Parathyroid adenoma (tissue), 2 donors: Measurements from ENCODE around the gene IFITM1.
"Not testable (repeated sequence)": the region's sequence is repeated elsewhere in the genome, so short reads cannot be mapped to it uniquely, and the experiment has no call there.

ENCODE experiments used
- H2AFZ ChIP-seq: fragments of 300-600 bp; sonication (generic); one replicate; pipeline ENCODE4 v1.7.0; 2017; ENCODE audit warnings: antibody characterized with exemption, mild to moderate bottlenecking
- H3K27ac ChIP-seq: fragments of 300-600 bp; sonication (generic); one replicate; pipeline ENCODE4 v1.7.0; 2017
- H3K27me3 ChIP-seq: fragments of 300-600 bp; sonication (generic); one replicate; pipeline ENCODE4 v1.7.0; 2017; ENCODE audit warnings: low read length; ENCODE audit not compliant: control insufficient read depth, insufficient read depth
- H3K36me3 ChIP-seq: fragments of 300-600 bp; sonication (generic); one replicate; pipeline ENCODE4 v1.7.0; 2017; ENCODE audit warnings: low read length; ENCODE audit not compliant: control insufficient read depth, insufficient read depth
- H3K4me1 ChIP-seq: fragments of 300-600 bp; sonication (generic); one replicate; pipeline ENCODE4 v1.7.0; 2017; ENCODE audit warnings: control low read depth
- H3K4me2 ChIP-seq: fragments of 300-600 bp; sonication (generic); one replicate; pipeline ENCODE4 v1.7.0; 2017; ENCODE audit warnings: low read length
- H3K4me3 ChIP-seq: fragments of 300-600 bp; sonication (generic); one replicate; pipeline ENCODE4 v1.7.0; 2017; ENCODE audit warnings: low read depth, low read length
- H3K79me2 ChIP-seq: fragments of 300-600 bp; sonication (generic); one replicate; pipeline ENCODE4 v1.7.0; 2017; ENCODE audit warnings: control low read depth
- H3K9ac ChIP-seq: fragments of 300-600 bp; sonication (generic); one replicate; pipeline ENCODE4 v1.7.0; 2017; ENCODE audit warnings: mild to moderate bottlenecking
- H3K9me3 ChIP-seq: fragments of 300-600 bp; sonication (generic); one replicate; pipeline ENCODE4 v1.7.0; 2017; ENCODE audit warnings: low read length; ENCODE audit not compliant: control insufficient read depth
- CTCF ChIP-seq: fragments of 300-600 bp; sonication (generic); IDR thresholded peaks from one replicate; pipeline ENCODE4 v1.7.0; 2017; ENCODE audit warnings: antibody characterized with exemption, mild to moderate bottlenecking
- donor health status: primary hyperparathyroidism.

Gene IFITM1

GRCh38 chr11:327581-327923, 13.7 kb downstream of the IFITM1 start:
- Histone ChIP-seq H3K4me2 (peak overlapping the region; percentile 51), H3K27me3 (no peaks in the 10 kb centered on the region), H3K36me3 (no peaks in the 10 kb centered on the region), H3K9me3 (no peaks in the 10 kb centered on the region), H3K79me2 (no peaks in the 10 kb centered on the region), H3K4me3 (no peak overlapping the region), H3K27ac (peak overlapping the region; percentile 83), H2AFZ (peak overlapping the region; percentile 50), H3K4me1 (no peaks in the 10 kb centered on the region), H3K9ac (no peak overlapping the region)
- TF ChIP-seq CTCF, result no peak

GRCh38 chr11:328012-328411, 14.2 kb downstream of the IFITM1 start:
- no peaks in the 10 kb centered on the region for H3K27me3 ChIP-seq
- no peaks in the 10 kb centered on the region for H3K79me2 ChIP-seq
- no peak overlapping the region for H2AFZ ChIP-seq
- H3K4me3 ChIP-seq, result no peak overlapping the region
- H3K36me3 ChIP-seq, result no peaks in the 10 kb centered on the region
- TF ChIP-seq CTCF, result no peak
- no peaks in the 10 kb centered on the region for H3K4me1 ChIP-seq
- no peak overlapping the region for H3K27ac ChIP-seq
- H3K4me2 ChIP-seq, result no peak overlapping the region
- H3K9me3 ChIP-seq, result no peaks in the 10 kb centered on the region
- H3K9ac ChIP-seq, result no peak overlapping the region

GRCh38 chr11:328516-329100, 14.8 kb downstream of the IFITM1 start:
- H3K36me3 ChIP-seq, H2AFZ ChIP-seq, H3K27me3 ChIP-seq, H3K4me1 ChIP-seq, H3K27ac ChIP-seq, H3K79me2 ChIP-seq, H3K4me3 ChIP-seq, H3K4me2 ChIP-seq, H3K9ac ChIP-seq, H3K9me3 ChIP-seq: not testable (repeated sequence)

- no peaks in the 10 kb centered on the region for H3K36me3 ChIP-seq
- no peaks in the 10 kb centered on the region for H3K79me2 ChIP-seq
- no peak overlapping the region for H3K4me3 ChIP-seq
- no peaks in the 10 kb centered on the region for H3K4me1 ChIP-seq
- no peak overlapping the region for H3K27ac ChIP-seq
- no peak overlapping the region for H3K4me2 ChIP-seq
- peak overlapping the region; percentile 20 for H2AFZ ChIP-seq
- no peaks in the 10 kb centered on the region for H3K9me3 ChIP-seq
- no peak for TF ChIP-seq CTCF
- no peaks in the 10 kb centered on the region for H3K27me3 ChIP-seq
- no peak overlapping the region for H3K9ac ChIP-seq
Measured at GRCh38 chr11:329886-330253, 16.0 kb downstream of the IFITM1 start.

DNA sequence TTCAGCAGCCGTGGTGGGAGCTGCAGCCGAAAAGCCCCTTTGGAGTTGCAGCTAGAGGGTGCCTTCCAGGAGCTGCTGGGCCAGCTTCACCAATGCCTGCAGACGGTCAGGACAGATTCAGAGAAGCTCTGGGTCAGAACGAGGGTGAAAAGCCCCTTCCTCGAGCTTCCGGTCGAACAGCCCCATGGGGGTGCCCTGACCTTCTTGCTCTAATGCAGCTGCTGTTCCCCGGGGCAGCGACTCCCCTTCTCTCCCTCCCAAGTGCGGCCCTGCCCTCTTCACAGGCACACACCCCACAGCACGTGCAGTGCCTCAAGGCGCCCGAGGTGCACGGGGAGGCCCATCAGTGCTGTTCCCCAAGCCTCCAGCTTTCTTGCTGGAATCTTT, 16.5 kb downstream of the IFITM1 start:
- H3K36me3 ChIP-seq, result no peaks in the 10 kb centered on the region
- TF ChIP-seq CTCF, result no peak
- H3K9ac ChIP-seq, result no peak overlapping the region
- no peak overlapping the region for H3K4me3 ChIP-seq
- H3K27ac ChIP-seq, result no peak overlapping the region
- H3K27me3 ChIP-seq, result no peaks in the 10 kb centered on the region
- no peak overlapping the region for H3K4me2 ChIP-seq
- H3K9me3 ChIP-seq, result no peaks in the 10 kb centered on the region
- no peaks in the 10 kb centered on the region for H3K4me1 ChIP-seq
- H2AFZ ChIP-seq, result no peak overlapping the region
- H3K79me2 ChIP-seq, result no peaks in the 10 kb centered on the region
